HG03521 (cell line): ENCODE measurements around the gene IFNLR1.

ENCODE experiments used
- ATAC-seq: cut with Tn5 transposase; IDR thresholded peaks from one replicate; pipeline ENCODE4 v1.9.1; 2021; ENCODE audit warnings: mild to moderate bottlenecking, moderate library complexity; ENCODE audit not compliant: unreplicated experiment

Gene IFNLR1

GRCh38 chr1:24178407-24178806 is 8.7 kb downstream of the IFNLR1 start:
- ATAC-seq: no peak

GRCh38 chr1:24177161-24177560 is 9.9 kb downstream of the IFNLR1 start:
- ATAC-seq: no peak

- no peak for ATAC-seq
These were observed 11.9 kb downstream of the IFNLR1 start for GRCh38 chr1:24175033-24175755.

GRCh38 chr1:24173638-24174575 is 13.2 kb downstream of the IFNLR1 start:
- no peak for ATAC-seq

GRCh38 chr1:24172598-24172997 is 14.5 kb downstream of the IFNLR1 start:
- ATAC-seq: no peak

GRCh38 chr1:24169286-24169685 is 17.8 kb downstream of the IFNLR1 start:
- no peak for ATAC-seq

- no peak for ATAC-seq
These were observed 18.8 kb downstream of the IFNLR1 start for GRCh38 chr1:24168245-24168644.

- ATAC-seq: no peak
These were observed 20.1 kb downstream of the IFNLR1 start for GRCh38 chr1:24167008-24167407.

- no peak for ATAC-seq
These were observed 21.6 kb downstream of the IFNLR1 start for GRCh38 chr1:24165500-24165899.

GRCh38 chr1:24164004-24164403 is 23.1 kb downstream of the IFNLR1 start:
- no peak for ATAC-seq

- ATAC-seq: no peak
These were observed 24.9 kb downstream of the IFNLR1 start for GRCh38 chr1:24162201-24162600.

- ATAC-seq: no peak
These were observed 25.8 kb downstream of the IFNLR1 start for GRCh38 chr1:24161270-24161669.

GRCh38 chr1:24159366-24159765 is 27.7 kb downstream of the IFNLR1 start:
- no peak for ATAC-seq

GRCh38 chr1:24157918-24158481 is 29.1 kb downstream of the IFNLR1 start:
- ATAC-seq: no peak

- no peak for ATAC-seq
These were observed 30.4 kb downstream of the IFNLR1 start for GRCh38 chr1:24156542-24157260.

GRCh38 chr1:24155011-24155782 is 31.9 kb downstream of the IFNLR1 start:
- ATAC-seq: no peak

GRCh38 chr1:24154215-24154614 is 32.9 kb downstream of the IFNLR1 start:
- no peak for ATAC-seq

- no peak for ATAC-seq
These were observed 34.2 kb downstream of the IFNLR1 start for GRCh38 chr1:24152631-24153494.

GRCh38 chr1:24151175-24151533 is 35.9 kb downstream of the IFNLR1 start:
- ATAC-seq: no peak
